GM19467 (cell line): ENCODE results near the gene CD52.
"Not testable (repeated sequence)": the region's sequence is repeated elsewhere in the genome, so short reads cannot be mapped to it uniquely, and the experiment has no call there.

ENCODE experiments used
- ATAC-seq: cut with Tn5 transposase; IDR thresholded peaks from one replicate; pipeline ENCODE4 v1.9.1; 2021; ENCODE audit warnings: mild to moderate bottlenecking, moderate library complexity; ENCODE audit not compliant: unreplicated experiment

CD52 gene

GRCh38 chr1:26283871-26284596 lies 33.7 kb upstream of the CD52 start:
- no peak for ATAC-seq

DNA sequence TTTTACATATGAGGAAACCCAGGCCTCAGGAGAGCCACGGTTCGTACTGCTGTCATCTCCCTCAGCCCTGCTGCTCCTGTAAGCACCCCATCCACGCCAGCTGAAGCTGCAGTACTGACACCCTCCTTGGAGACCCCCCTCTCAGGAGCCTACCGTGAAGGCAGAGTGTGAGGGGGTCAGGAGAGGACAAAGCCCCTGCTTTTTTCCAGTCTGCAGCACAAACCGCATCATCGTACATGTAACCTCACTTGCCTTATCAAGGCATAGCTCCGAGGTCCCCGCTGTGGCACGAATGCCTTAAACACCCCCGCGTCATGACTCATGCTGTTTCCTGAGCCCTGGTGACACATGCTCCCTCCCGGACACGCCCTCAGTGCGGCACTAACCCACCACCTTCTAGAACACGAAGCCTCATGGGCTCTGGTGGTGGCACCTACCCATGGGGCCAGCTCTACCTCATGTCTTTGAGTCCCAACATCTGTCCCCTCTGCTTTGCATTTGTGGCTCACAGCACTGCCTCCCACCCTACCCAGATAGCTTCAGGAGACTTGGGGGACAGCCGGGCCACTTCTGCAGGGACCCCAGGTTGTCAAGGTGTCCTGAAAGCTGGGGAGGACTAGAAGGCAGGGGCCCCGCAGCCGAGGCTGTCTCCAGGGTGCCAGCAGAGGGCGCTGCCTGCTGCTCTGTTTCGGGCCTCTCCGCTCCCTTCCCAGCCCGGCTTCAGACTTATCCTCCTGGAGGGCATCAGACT lies 33.0 kb upstream of the CD52 start:
- ATAC-seq = no peak

- ATAC-seq = no peak
These were observed 32.2 kb upstream of the CD52 start for GRCh38 chr1:26285366-26286063.

- ATAC-seq = no peak
These were observed 31.7 kb upstream of the CD52 start for GRCh38 chr1:26286064-26286416.

DNA sequence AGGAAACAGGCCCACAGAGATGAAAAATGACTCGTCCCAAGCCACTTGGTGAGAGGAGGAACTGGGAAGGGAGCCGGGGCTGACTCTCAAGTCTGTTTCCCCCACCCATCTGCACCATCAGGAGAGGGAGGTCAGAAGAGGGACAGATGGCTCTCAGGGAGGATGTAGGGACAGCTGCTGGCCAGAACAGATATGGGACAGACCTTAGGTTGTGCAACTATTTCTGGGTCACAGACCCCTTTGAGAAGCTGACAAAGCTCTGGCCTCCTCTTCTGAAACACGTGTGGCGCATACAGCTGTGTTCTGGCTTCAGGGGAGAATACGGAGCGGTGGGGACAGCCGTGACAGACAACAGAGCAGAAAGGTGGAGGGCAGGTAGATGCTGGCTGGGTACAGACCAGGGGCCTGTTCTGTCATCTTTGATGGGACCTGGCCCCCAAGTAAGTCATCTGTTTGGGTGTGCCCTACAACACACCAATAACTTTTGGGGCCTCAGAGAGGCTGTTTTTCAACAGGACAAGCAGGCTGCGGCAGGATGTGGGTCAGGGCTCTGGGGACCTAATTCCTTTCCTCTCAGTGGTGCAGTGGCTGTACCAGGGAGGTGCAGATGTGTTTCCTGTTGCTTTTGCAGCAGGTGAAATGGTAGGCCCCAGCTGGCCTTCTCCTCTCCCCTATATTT lies 30.6 kb upstream of the CD52 start:
- ATAC-seq = peak; percentile 41

- no peak for ATAC-seq
These were observed 29.9 kb upstream of the CD52 start for GRCh38 chr1:26287811-26288210.

GRCh38 chr1:26288311-26288941 lies 29.3 kb upstream of the CD52 start:
- ATAC-seq = no peak

GRCh38 chr1:26289158-26290059 lies 28.3 kb upstream of the CD52 start:
- peak; percentile 34 for ATAC-seq

GRCh38 chr1:26290122-26290881 lies 27.5 kb upstream of the CD52 start:
- no peak for ATAC-seq

DNA sequence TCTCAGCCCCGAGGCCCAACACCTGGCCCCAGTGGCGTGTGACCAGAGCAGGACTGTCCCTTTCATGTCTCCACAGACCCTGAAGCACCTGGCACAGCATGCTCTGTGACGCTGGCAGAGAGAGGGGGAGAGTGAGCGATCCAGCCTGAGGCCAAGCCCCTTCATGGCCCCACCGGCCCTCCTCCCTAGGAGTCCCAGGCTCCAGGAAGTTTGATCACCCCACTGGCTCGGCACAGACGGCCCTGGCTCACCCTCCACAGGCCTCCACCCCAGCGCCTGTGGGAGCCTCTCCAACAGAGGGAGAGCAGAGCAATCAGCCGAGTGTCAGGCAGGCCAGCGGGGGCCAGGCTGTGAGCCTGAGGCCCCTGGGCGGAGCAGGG lies 26.9 kb upstream of the CD52 start:
- ATAC-seq = no peak

DNA sequence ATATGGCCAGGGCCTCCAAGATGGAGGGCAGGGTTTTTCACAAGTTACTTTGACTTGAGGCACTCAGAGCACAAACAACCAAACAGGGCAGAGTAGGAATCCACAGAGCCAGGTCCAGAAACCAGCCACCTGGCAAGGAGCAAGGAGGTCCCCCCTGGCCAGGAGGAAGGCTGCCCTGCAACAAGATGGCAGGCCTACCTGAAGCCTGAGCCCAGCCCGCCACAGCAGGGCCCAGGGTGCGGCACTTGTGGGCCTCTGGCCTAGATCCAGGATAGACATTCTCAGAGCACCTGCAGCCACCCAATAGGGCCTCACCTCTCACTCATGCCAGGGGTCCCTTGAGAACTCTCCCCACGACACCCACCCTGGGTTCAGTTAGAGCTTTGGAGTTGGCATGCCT lies 26.3 kb upstream of the CD52 start:
- ATAC-seq = no peak

DNA sequence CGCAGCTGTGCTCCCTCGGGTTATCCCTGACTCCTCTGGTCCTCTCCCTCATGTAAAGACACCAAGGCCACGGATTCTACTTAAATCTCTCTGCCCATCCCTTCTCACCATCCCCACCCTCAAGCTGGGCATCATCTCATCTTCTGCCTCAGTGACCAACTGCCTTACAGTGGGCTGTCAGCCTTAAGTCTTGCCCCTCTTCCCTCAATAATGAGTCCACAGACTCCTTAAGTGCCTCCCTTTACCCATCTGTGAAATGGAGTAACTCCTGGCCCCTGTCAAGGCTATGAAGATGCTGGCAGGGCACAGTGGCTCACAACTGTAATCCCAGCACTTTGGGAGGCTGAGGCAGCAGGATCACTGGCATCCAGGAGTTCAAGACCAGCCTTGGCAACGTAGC lies 25.8 kb upstream of the CD52 start:
- ATAC-seq = no peak

- not testable (repeated sequence) for ATAC-seq
These were observed 25.0 kb upstream of the CD52 start for GRCh38 chr1:26292735-26293134.

GRCh38 chr1:26293911-26294463 lies 23.8 kb upstream of the CD52 start:
- ATAC-seq = no peak

DNA sequence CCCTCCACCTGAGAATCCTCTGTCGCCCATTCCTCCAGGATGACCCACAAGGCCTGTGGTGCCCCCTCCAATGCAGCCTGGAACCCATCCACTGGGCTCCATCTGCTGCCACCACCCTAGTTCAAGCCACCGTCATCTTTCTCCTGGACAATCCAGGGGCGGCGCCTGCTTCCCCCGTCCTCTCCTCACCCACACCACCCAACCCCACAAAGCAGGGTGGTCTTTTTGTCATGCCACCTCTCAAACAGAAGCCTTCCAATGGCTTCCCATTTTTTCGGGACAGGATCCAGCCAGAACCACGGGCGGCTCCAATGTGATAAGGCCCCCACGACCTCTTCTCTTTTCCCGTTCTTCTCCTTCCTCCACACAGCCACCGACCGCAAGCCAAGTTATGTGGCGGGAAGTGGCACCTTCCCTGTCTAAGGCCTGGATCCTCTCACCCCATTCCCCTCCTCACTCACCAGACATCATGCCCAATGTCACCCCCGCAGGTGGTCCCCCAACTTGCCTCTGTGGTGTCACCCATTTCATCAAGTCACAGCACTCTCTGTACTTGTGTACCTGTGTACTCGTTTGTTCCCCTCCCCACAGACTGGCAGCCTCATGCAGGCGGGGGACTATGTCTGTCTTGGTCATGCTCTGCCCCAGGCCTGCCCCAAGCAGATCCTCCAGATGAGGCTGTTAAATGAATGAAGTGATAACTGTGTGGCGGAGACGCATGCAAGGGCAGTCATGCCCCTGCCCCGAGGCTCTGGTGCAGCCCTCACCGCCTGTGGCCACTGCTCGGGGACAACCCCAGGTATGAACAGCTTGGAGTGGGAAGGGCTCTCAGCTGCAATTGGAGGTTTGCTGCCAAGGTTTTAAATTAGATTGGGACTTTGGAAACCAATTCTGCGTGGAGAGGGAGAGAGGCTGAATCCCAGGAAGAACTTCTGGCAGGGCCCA lies 22.3 kb upstream of the CD52 start:
- no peak for ATAC-seq

DNA sequence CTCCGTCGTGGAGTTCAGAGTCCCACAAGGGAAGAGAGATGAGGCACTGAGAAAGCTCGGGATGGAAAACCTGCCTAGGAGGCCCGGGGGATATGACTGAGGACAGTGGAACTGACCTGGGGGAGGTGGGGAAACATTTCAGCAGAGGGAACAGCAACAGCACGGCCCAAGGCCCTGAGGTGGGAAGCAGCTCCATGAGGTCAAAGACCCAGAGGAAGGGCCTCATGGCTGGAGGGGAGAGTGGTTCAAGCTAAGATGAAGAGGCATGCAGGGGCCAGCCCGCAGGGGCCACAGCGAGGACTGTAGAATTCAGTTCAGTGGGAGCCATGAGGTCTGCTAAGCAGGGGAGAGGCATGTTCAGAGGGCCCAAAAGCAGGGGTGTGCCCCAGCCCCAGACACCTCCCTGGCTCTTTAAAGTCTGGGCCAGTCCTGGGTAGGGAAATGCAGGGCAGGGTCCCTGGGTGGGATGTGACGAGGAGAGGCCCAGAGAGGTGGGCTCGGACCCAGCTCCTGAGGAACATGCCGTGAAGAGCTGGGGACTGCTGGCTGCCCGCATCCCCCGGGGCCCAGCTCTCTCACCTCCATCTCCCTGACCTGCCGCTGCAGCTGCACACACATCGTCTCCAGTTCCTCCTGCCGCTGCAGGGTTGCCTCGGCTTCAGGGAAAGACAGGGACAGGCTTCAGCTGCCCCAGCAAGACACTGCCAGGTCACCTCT lies 21.3 kb upstream of the CD52 start:
- no peak for ATAC-seq
